CD14-positive monocyte (primary cell): ENCODE measurements around the gene IL10RB. TPM values are rescaled to one million over a fixed set of nuclear protein-coding genes. Genes with fewer than 3 reads are reported as not detected.

ENCODE experiments used
- DNase-seq, 3 donors: peaks; one replicate each; pipeline ENCODE4 v3.0.0-alpha.2; 2011 to 2022
- H2AFZ ChIP-seq: 2 replicates; pipeline ENCODE4 v1.6.0; 2012; ENCODE audit warnings: mild to moderate bottlenecking, low read depth, low read length, inconsistent platforms; ENCODE audit not compliant: insufficient read depth, poor library complexity, severe bottlenecking
- H3K27ac ChIP-seq, 2 donors: 1 replicate in 1 of 2; 2 replicates in 1 of 2; pipeline ENCODE4 v1.5.1; 2012 to 2013; ENCODE audit warnings: low read length in 2 of 2, control low read depth in 1 of 2, inconsistent platforms in 1 of 2, low read depth in 1 of 2, mild to moderate bottlenecking in 1 of 2
- H3K27me3 ChIP-seq, 2 donors: one replicate each; pipeline versions ENCODE4 v1.6.0 to v1.6.1; 2011 to 2013; ENCODE audit warnings: low read length in 2 of 2; ENCODE audit not compliant: control insufficient read depth in 2 of 2, insufficient read depth in 2 of 2
- H3K36me3 ChIP-seq, 2 donors: replicated peaks in 1 of 2; 1 replicate in 1 of 2; 2 replicates in 1 of 2; pipeline versions ENCODE4 v1.5.1 to v1.6.1; 2012 to 2013; ENCODE audit warnings: low read length in 2 of 2, control low read depth in 1 of 2, inconsistent platforms in 1 of 2, mild to moderate bottlenecking in 1 of 2; ENCODE audit not compliant: insufficient read depth in 2 of 2, control insufficient read depth in 1 of 2
- H3K4me1 ChIP-seq, 2 donors: 1 replicate in 1 of 2; 2 replicates in 1 of 2; pipeline versions ENCODE4 v1.5.1 to v1.6.1; 2012 to 2013; ENCODE audit warnings: low read length in 2 of 2, control low read depth in 1 of 2, inconsistent platforms in 1 of 2, mild to moderate bottlenecking in 1 of 2, moderate library complexity in 1 of 2; ENCODE audit not compliant: insufficient read depth in 2 of 2, control insufficient read depth in 1 of 2
- H3K4me2 ChIP-seq: replicated peaks from 2 replicates; pipeline ENCODE3; 2012; ENCODE audit warnings: low read length, moderate library complexity, mild to moderate bottlenecking; ENCODE audit not compliant: poor library complexity, severe bottlenecking; ENCODE audit errors: extremely low read depth
- H3K4me3 ChIP-seq, 3 experiments: fragments of 200-600 bp in 1 of 3; sonication (generic) in 1 of 3; replicated peaks in 1 of 3; 1 replicate in 2 of 3; 2 replicates in 1 of 3; pipeline ENCODE4 v1.5.1; 2011 to 2013; ENCODE audit warnings: low read length in 3 of 3, mild to moderate bottlenecking in 3 of 3, control low read depth in 2 of 3, low read depth in 2 of 3, inconsistent platforms in 1 of 3, moderate library complexity in 1 of 3
- H3K79me2 ChIP-seq: 2 replicates; pipeline ENCODE4 v1.6.0; 2012; ENCODE audit warnings: mild to moderate bottlenecking, control low read depth, inconsistent platforms, low read length, moderate library complexity; ENCODE audit not compliant: insufficient read depth
- H3K9ac ChIP-seq: 2 replicates; pipeline ENCODE4 v1.6.0; 2017; ENCODE audit warnings: low read length, mild to moderate bottlenecking; ENCODE audit not compliant: insufficient read depth, poor library complexity, severe bottlenecking
- H3K9me3 ChIP-seq, 2 donors: replicated peaks in 1 of 2; 1 replicate in 1 of 2; 2 replicates in 1 of 2; pipeline versions ENCODE4 v1.5.1 to v1.6.1; 2012 to 2013; ENCODE audit warnings: low read length in 2 of 2, control low read depth in 1 of 2; ENCODE audit not compliant: control insufficient read depth in 1 of 2, insufficient read depth in 1 of 2
- H4K20me1 ChIP-seq: 2 replicates; pipeline ENCODE4 v1.6.0; 2012; ENCODE audit warnings: mild to moderate bottlenecking, low read length, control low read depth, moderate library complexity; ENCODE audit not compliant: insufficient read depth
- H3K27ac Mint-ChIP-seq, 7 donors: one replicate each; pipeline ENCODE4 v1.8.0; 2020; ENCODE audit warnings: mild to moderate bottlenecking in 7 of 7, mixed read lengths in 7 of 7, moderate library complexity in 6 of 7, inconsistent platforms in 2 of 7
- H3K27me3 Mint-ChIP-seq, 3 donors: one replicate each; pipeline ENCODE4 v1.8.0; 2021 to 2022; ENCODE audit warnings: low read depth in 3 of 3, mild to moderate bottlenecking in 3 of 3, mixed read lengths in 3 of 3, moderate library complexity in 3 of 3, inconsistent platforms in 1 of 3
- H3K36me3 Mint-ChIP-seq, 2 donors: one replicate each; pipeline ENCODE4 v1.8.0; 2020; ENCODE audit warnings: mixed read lengths in 2 of 2, inconsistent platforms in 1 of 2, mild to moderate bottlenecking in 1 of 2
- H3K4me1 Mint-ChIP-seq: one replicate; pipeline ENCODE4 v1.8.0; 2020; ENCODE audit warnings: mild to moderate bottlenecking, mixed read lengths
- H3K4me3 Mint-ChIP-seq, 2 donors: one replicate each; pipeline ENCODE4 v1.8.0; 2020; ENCODE audit warnings: mild to moderate bottlenecking in 2 of 2, mixed read lengths in 2 of 2, moderate library complexity in 1 of 2
- H3K9me3 Mint-ChIP-seq, 7 donors: one replicate each; pipeline ENCODE4 v1.8.0; 2020 to 2022; ENCODE audit warnings: mixed read lengths in 7 of 7, mild to moderate bottlenecking in 6 of 7, moderate library complexity in 6 of 7, inconsistent platforms in 2 of 7
- WGBS: methylation state at CpG from one replicate; pipeline ENCODE4 v1.1.5; 2013; ENCODE audit warnings: missing lambda C conversion rate; ENCODE audit not compliant: insufficient coverage; 5-methylcytosine and 5-hydroxymethylcytosine counted together
- intact Hi-C, 2 donors: fragments of 100-400 bp; cut with micrococcal nuclease; formaldehyde crosslinking; loops; one replicate each; pipeline versions ENCODE4 v1.15.0 to v1.15.1; 2023
- polyA plus RNA-seq, 3 donors: library from polyadenylated mRNA; depleted of rRNA in 1 of 3; unstranded in 2 of 3; stranded (reverse) in 1 of 3; fragments of 300-500 nt in 2 of 3; fragments of >200 nt in 1 of 3; fragmentation: Illumina TruSeq in 2 of 3; gene quantifications; 1 replicate in 2 of 3; 2 replicates in 1 of 3; pipeline ENCODE4 v1.2.3, GENCODE V29; 2012 to 2021
- TF ChIP-seq, protein P1 (sequence below): fragments of 200-600 bp; IDR thresholded peaks from one replicate; pipeline ENCODE4 v1.8.0; 2022; ENCODE audit warnings: antibody characterized with exemption, mild to moderate bottlenecking

IL10RB gene
- polyA plus RNA-seq, 3 donors, result 79.0 to 225 (median 212) TPM

DNA sequence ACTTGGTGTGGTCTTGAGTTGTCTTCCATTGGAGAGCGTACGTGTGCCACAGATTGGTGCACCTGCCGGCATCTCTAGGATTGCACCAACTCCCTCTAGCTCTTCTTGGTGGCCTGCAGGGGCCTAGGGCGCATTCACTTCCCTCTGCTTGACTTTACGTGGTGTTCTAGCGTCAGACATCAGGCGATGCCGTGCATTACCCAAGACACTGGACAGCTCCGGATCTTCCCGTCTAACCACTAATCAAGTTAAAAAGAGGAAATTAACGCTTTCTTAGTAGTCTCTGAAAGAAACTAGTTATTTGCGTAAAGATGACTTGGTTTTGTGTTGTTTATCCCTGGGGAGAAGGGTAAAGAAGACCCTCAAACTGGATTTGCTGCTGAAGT is 510 bp upstream of the IL10RB start:
- Histone ChIP-seq H3K4me1 (peaks cover 82 to 96% of the 10 kb centered on the region in 2 donors), H3K4me3 (peak overlapping the region; percentile 64 to 88 (median 81)), H3K36me3 (peaks cover 19 to 47% of the 10 kb centered on the region in 2 donors), H3K4me2 (peak overlapping the region; percentile 98), H3K27me3 (no peaks in the 10 kb centered on the region), H2AFZ (no peak overlapping the region), H3K79me2 (peaks cover 89% of the 10 kb centered on the region), H3K9ac (peak overlapping the region; percentile 97), H3K9me3 (no peaks in the 10 kb centered on the region), H3K27ac (peak overlapping the region; percentile 99 to 100), H4K20me1 (no peaks in the 10 kb centered on the region)
- H3K9me3 Mint-ChIP-seq, result no peaks in the 10 kb centered on the region
- H3K4me1 Mint-ChIP-seq, result peaks cover 83% of the 10 kb centered on the region
- intact Hi-C loops, result loop anchor here (2.0 to 5.0 kb wide), 4 partner anchors 33 to 67 kb away; partner anchors contain the start of gene IFNAR1 (in 1 of the 2)
- WGBS, result 0% methylated on average over 8 of the region's 12 CpGs
- peak overlapping the region; percentile 98 to 99 for H3K4me3 Mint-ChIP-seq
- H3K27ac Mint-ChIP-seq, result peak overlapping the region; percentile 98 to 100 (median 100)
- DNase-seq, result peak; percentile 97 to 99 (median 99)
- H3K27me3 Mint-ChIP-seq, result peaks cover 0 to 1% (median 0%) of the 10 kb centered on the region in 3 donors
- peaks cover 46 to 61% of the 10 kb centered on the region in 2 donors for H3K36me3 Mint-ChIP-seq
- TF ChIP-seq, protein P1, sequence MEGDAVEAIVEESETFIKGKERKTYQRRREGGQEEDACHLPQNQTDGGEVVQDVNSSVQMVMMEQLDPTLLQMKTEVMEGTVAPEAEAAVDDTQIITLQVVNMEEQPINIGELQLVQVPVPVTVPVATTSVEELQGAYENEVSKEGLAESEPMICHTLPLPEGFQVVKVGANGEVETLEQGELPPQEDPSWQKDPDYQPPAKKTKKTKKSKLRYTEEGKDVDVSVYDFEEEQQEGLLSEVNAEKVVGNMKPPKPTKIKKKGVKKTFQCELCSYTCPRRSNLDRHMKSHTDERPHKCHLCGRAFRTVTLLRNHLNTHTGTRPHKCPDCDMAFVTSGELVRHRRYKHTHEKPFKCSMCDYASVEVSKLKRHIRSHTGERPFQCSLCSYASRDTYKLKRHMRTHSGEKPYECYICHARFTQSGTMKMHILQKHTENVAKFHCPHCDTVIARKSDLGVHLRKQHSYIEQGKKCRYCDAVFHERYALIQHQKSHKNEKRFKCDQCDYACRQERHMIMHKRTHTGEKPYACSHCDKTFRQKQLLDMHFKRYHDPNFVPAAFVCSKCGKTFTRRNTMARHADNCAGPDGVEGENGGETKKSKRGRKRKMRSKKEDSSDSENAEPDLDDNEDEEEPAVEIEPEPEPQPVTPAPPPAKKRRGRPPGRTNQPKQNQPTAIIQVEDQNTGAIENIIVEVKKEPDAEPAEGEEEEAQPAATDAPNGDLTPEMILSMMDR, result peak; percentile 27

GRCh38 chr21:33266789-33267135 is 595 bp downstream of the IL10RB start:
- Histone ChIP-seq H3K4me1 (peaks cover 83 to 96% of the 10 kb centered on the region in 2 donors), H3K36me3 (peaks cover 19 to 53% of the 10 kb centered on the region in 2 donors), H4K20me1 (no peaks in the 10 kb centered on the region), H3K9ac (peak overlapping the region; percentile 97), H3K4me3 (peak overlapping the region; percentile 64 to 88 (median 81)), H3K79me2 (peaks cover 90% of the 10 kb centered on the region), H2AFZ (peak overlapping the region; percentile 1), H3K27ac (peak overlapping the region; percentile 99 to 100), H3K9me3 (no peaks in the 10 kb centered on the region), H3K27me3 (no peaks in the 10 kb centered on the region), H3K4me2 (peak overlapping the region; percentile 98)
- Mint-ChIP-seq H3K36me3 (peaks cover 54 to 68% of the 10 kb centered on the region in 2 donors), H3K9me3 (no peaks in the 10 kb centered on the region), H3K4me3 (peak overlapping the region; percentile 98 to 99), H3K27ac (peak overlapping the region; percentile 95 to 100 (median 100)), H3K27me3 (peaks cover 0 to 1% (median 0%) of the 10 kb centered on the region in 3 donors), H3K4me1 (peaks cover 84% of the 10 kb centered on the region)
- DNase-seq, result no peak
- TF ChIP-seq, protein P1, result no peak
- 0% methylated on average over 8 of the region's 8 CpGs for WGBS
- intact Hi-C loops, result loop anchor here (2.0 to 5.0 kb wide), 4 partner anchors 34 to 68 kb away; partner anchors contain the start of gene IFNAR1 (in 1 of the 2)
